ENCODE data around the gene RGS6. TPM values are rescaled to one million over a fixed set of nuclear protein-coding genes. Genes with fewer than 3 reads are reported as not detected.

Gene RGS6
- total RNA-seq, 4 donors from 2014 or later = 0.54 to 9.1 (median 3.3) TPM

- no peak for TF ChIP-seq POLR2A (IDR thresholded peaks at IDR 0.05)
- no peak for TF ChIP-seq CTCF (IDR thresholded peaks at IDR 0.05)
- Histone ChIP-seq H3K4me1 (no peaks in the 10 kb centered on the region), H3K36me3 (no peaks in the 10 kb centered on the region), H3K9me3 (no peaks in the 10 kb centered on the region), H3K4me3 (no peak overlapping the region), H3K27me3 (no peaks in the 10 kb centered on the region), H3K27ac (no peak overlapping the region)
- DNase-seq = peak in 1 of 3 donors; percentile 56
Measured at GRCh38 chr14:72594099-72594901, 662.1 kb downstream of the RGS6 start.

GRCh38 chr14:72595152-72595862 lies 663.1 kb downstream of the RGS6 start:
- H3K27ac ChIP-seq = no peak overlapping the region
- no peaks in the 10 kb centered on the region for H3K9me3 ChIP-seq
- no peak overlapping the region for H3K4me3 ChIP-seq
- no peaks in the 10 kb centered on the region for H3K27me3 ChIP-seq
- DNase-seq = no peak
- no peaks in the 10 kb centered on the region for H3K36me3 ChIP-seq
- TF ChIP-seq POLR2A (IDR thresholded peaks at IDR 0.05) = no peak
- no peak for TF ChIP-seq CTCF (IDR thresholded peaks at IDR 0.05)
- H3K4me1 ChIP-seq = no peaks in the 10 kb centered on the region

- Histone ChIP-seq H3K9me3 (no peaks in the 10 kb centered on the region), H3K27ac (no peak overlapping the region), H3K27me3 (no peaks in the 10 kb centered on the region), H3K4me3 (no peak overlapping the region), H3K4me1 (no peaks in the 10 kb centered on the region), H3K36me3 (no peaks in the 10 kb centered on the region)
- TF ChIP-seq CTCF (IDR thresholded peaks at IDR 0.05) = no peak
- TF ChIP-seq POLR2A (IDR thresholded peaks at IDR 0.05) = no peak
- no peak for DNase-seq
Measured at GRCh38 chr14:72597252-72598233, 665.3 kb downstream of the RGS6 start.

GRCh38 chr14:72598306-72598705 lies 666.1 kb downstream of the RGS6 start:
- TF ChIP-seq CTCF (IDR thresholded peaks at IDR 0.05) = no peak
- no peak for TF ChIP-seq POLR2A (IDR thresholded peaks at IDR 0.05)
- H3K27ac ChIP-seq = no peak overlapping the region
- H3K9me3 ChIP-seq = no peaks in the 10 kb centered on the region
- no peaks in the 10 kb centered on the region for H3K27me3 ChIP-seq
- peak in 2 of 3 donors; percentile 65 to 68 for DNase-seq
- H3K4me3 ChIP-seq = no peak overlapping the region
- no peaks in the 10 kb centered on the region for H3K4me1 ChIP-seq
- H3K36me3 ChIP-seq = no peaks in the 10 kb centered on the region
